IMR-90 (cell line): Measurements from ENCODE around the gene KCTD13. TPM values are rescaled to one million over a fixed set of nuclear protein-coding genes. Genes with fewer than 3 reads are reported as not detected.

Experiments used
- ATAC-seq: fragments of 200-7000 bp; cut with Tn5 transposase; 2 replicates; pipeline ENCODE4 v1.9.1; 2020; ENCODE audit warnings: low read depth, mild to moderate bottlenecking, moderate library complexity
- BruUV-seq: library from RNA; stranded (reverse); fragments of 400-500 nt; replicated peaks from 2 replicates; lab custom pipeline; 2021; lab: Mats Ljungman, UMichigan
- CTCF ChIA-PET: fragments of 300-600 bp; formaldehyde crosslinking; extraction: SDS; loops from one replicate; lab custom pipeline; 2021; ENCODE audit warnings: antibody characterized with exemption; lab: Yijun Ruan, JAX
- POLR2A ChIA-PET: fragments of 300-600 bp; sonication (Branson Sonifier 250); formaldehyde crosslinking; loops from one replicate; lab custom pipeline; 2022; ENCODE audit warnings: antibody characterized with exemption; ENCODE audit not compliant: unreplicated experiment; lab: Charles Lee
- DNase-seq: peaks from one replicate; pipeline ENCODE4 v3.0.0; 2013
- H2AFZ ChIP-seq: replicated peaks from 2 replicates; pipeline ENCODE3; 2013; ENCODE audit warnings: low read length, mild to moderate bottlenecking; ENCODE audit not compliant: poor library complexity
- H2AK5ac ChIP-seq: 2 replicates; pipeline ENCODE4 v1.6.1; 2013; ENCODE audit warnings: low read depth, low read length, inconsistent platforms
- H2AK9ac ChIP-seq: replicated peaks from 2 replicates; pipeline ENCODE3; 2013; ENCODE audit warnings: mild to moderate bottlenecking, low read depth, low read length, moderate library complexity; ENCODE audit not compliant: poor library complexity
- H2BK120ac ChIP-seq: 2 replicates; pipeline ENCODE4 v1.6.1; 2013; ENCODE audit warnings: low read depth, low read length, inconsistent platforms
- H2BK15ac ChIP-seq: 3 replicates; pipeline ENCODE4 v1.6.1; 2013; ENCODE audit warnings: low read depth, low read length, inconsistent platforms
- H2BK20ac ChIP-seq: 2 replicates; pipeline ENCODE4 v1.6.1; 2013; ENCODE audit warnings: low read depth, mild to moderate bottlenecking, inconsistent platforms, low read length, moderate library complexity
- H2BK5ac ChIP-seq: 2 replicates; pipeline ENCODE4 v1.6.1; 2013; ENCODE audit warnings: mild to moderate bottlenecking, low read depth, low read length, inconsistent platforms; ENCODE audit not compliant: poor library complexity, severe bottlenecking
- H3K14ac ChIP-seq: replicated peaks from 2 replicates; pipeline ENCODE4 v1.6.1; 2013; ENCODE audit warnings: low read depth, low read length, inconsistent platforms
- H3K18ac ChIP-seq: 2 replicates; pipeline ENCODE4 v1.6.1; 2013; ENCODE audit warnings: low read depth, low read length, control low read depth
- H3K23ac ChIP-seq: 2 replicates; pipeline ENCODE4 v1.6.1; 2013; ENCODE audit warnings: low read depth, low read length, inconsistent platforms
- H3K27ac ChIP-seq: 2 replicates; pipeline ENCODE4 v1.5.1; 2013; ENCODE audit warnings: mild to moderate bottlenecking, control low read depth, low read length; ENCODE audit not compliant: insufficient read depth
- H3K27me3 ChIP-seq: 2 replicates; pipeline ENCODE4 v1.6.1; 2013; ENCODE audit warnings: low read length; ENCODE audit not compliant: control insufficient read depth, insufficient read depth
- H3K36me3 ChIP-seq: 2 replicates; pipeline ENCODE4 v1.6.1; 2013; ENCODE audit warnings: low read length, mixed read lengths; ENCODE audit not compliant: control insufficient read depth, insufficient read depth
- H3K4ac ChIP-seq: 2 replicates; pipeline ENCODE4 v1.6.1; 2013; ENCODE audit warnings: low read depth, low read length, inconsistent platforms
- H3K4me1 ChIP-seq: 2 replicates; pipeline ENCODE4 v1.6.1; 2013; ENCODE audit warnings: low read length, mixed read lengths; ENCODE audit not compliant: control insufficient read depth, insufficient read depth
- H3K4me2 ChIP-seq: 2 replicates; pipeline ENCODE4 v1.6.1; 2013; ENCODE audit warnings: low read depth, mild to moderate bottlenecking, control low read depth, low read length, moderate library complexity
- H3K4me3 ChIP-seq: 2 replicates; pipeline ENCODE4 v1.5.1; 2013; ENCODE audit warnings: low read depth, mild to moderate bottlenecking, control low read depth, low read length, moderate library complexity; ENCODE audit not compliant: insufficient read depth
- H3K56ac ChIP-seq: 2 replicates; pipeline ENCODE4 v1.6.1; 2013; ENCODE audit warnings: low read length, inconsistent platforms; ENCODE audit not compliant: insufficient read depth; ENCODE audit errors: extremely low read depth
- H3K79me1 ChIP-seq, 2 experiments: 2 replicates each; pipeline ENCODE4 v1.6.1; 2013; ENCODE audit warnings: low read length in 2 of 2, inconsistent platforms in 1 of 2, low read depth in 1 of 2
- H3K9ac ChIP-seq: 2 replicates; pipeline ENCODE4 v1.6.1; 2013; ENCODE audit warnings: low read depth, low read length, control low read depth
- H3K9me1 ChIP-seq: 2 replicates; pipeline ENCODE4 v1.6.1; 2013; ENCODE audit warnings: low read length, inconsistent platforms; ENCODE audit not compliant: insufficient read depth
- H3K9me3 ChIP-seq: 2 replicates; pipeline ENCODE4 v1.6.1; 2013; ENCODE audit warnings: low read length; ENCODE audit not compliant: control insufficient read depth, insufficient read depth
- H4K20me1 ChIP-seq: 2 replicates; pipeline ENCODE4 v1.6.1; 2013; ENCODE audit warnings: low read length, inconsistent platforms; ENCODE audit not compliant: insufficient read depth
- H4K5ac ChIP-seq: 2 replicates; pipeline ENCODE4 v1.6.1; 2013; ENCODE audit warnings: mild to moderate bottlenecking, low read depth, low read length, control low read depth
- H4K8ac ChIP-seq, 2 experiments: 2 replicates each; pipeline ENCODE4 v1.6.1; 2013; ENCODE audit warnings: low read depth in 2 of 2, low read length in 2 of 2, control low read depth in 1 of 2, inconsistent platforms in 1 of 2
- H4K91ac ChIP-seq: 2 replicates; pipeline ENCODE4 v1.6.1; 2013; ENCODE audit warnings: low read depth, low read length, inconsistent platforms; ENCODE audit not compliant: insufficient read depth
- BHLHE40 ChIP-seq: fragments of 150-350 bp; IDR thresholded peaks from 2 replicates; pipeline ENCODE4 v1.6.1; 2016; ENCODE audit warnings: mild to moderate bottlenecking, low read depth, low read length
- CHD1 ChIP-seq: IDR thresholded peaks from 2 replicates; pipeline ENCODE4 v1.6.1; 2012; ENCODE audit warnings: low read depth, low read length, improper control_type of control experiment
- MXI1 ChIP-seq: IDR thresholded peaks from 2 replicates; pipeline ENCODE4 v1.6.1; 2012; ENCODE audit warnings: low read depth, mild to moderate bottlenecking, low read length, moderate library complexity, borderline replicate concordance
- RCOR1 ChIP-seq: IDR thresholded peaks from 2 replicates; pipeline ENCODE4 v1.6.1; 2012; ENCODE audit warnings: mild to moderate bottlenecking, low read length, improper control_type of control experiment; ENCODE audit not compliant: insufficient replicate concordance
- WGBS, 2 experiments: methylation state at CpG; one replicate each; pipeline versions ENCODE4 v1.1.5 to v1.1.7; 2013; ENCODE audit warnings: missing lambda C conversion rate in 2 of 2; ENCODE audit not compliant: insufficient read length in 1 of 2; ENCODE audit errors: extremely low coverage in 2 of 2; 5-methylcytosine and 5-hydroxymethylcytosine counted together
- dilution Hi-C: fragments of 300-500 bp; cut with HindIII; formaldehyde crosslinking; loops from one replicate; pipeline ENCODE4 v1.14.3; 2018; ENCODE audit warnings: low sequenced_read_pairs; ENCODE audit not compliant: unreplicated experiment
- in situ Hi-C: fragments of 300-500 bp; cut with MboI; formaldehyde crosslinking; loops from 3 replicates; pipeline ENCODE4 v1.14.3; 2019; ENCODE audit warnings: low sequenced_read_pairs, inconsistent platforms, mixed read lengths
- intact Hi-C: fragments of 100-400 bp; cut with micrococcal nuclease; formaldehyde crosslinking; loops from 2 replicates; pipeline ENCODE4 v1.10.0; 2022
- polyA plus RNA-seq, 3 experiments: library from polyadenylated mRNA; depleted of rRNA; stranded (reverse); fragments of >200 nt; gene quantifications; 2 replicates each; pipeline ENCODE4 v1.2.3, GENCODE V29; 2012; ENCODE audit warnings: low replicate concordance in 1 of 3
- total RNA-seq: library from RNA; depleted of rRNA; stranded (reverse); fragments of >200 nt; gene quantifications from 2 replicates; pipeline ENCODE4 v1.2.3, GENCODE V29; 2012

The KCTD13 gene
- total and polyA plus RNA-seq, 2 of the 4 experiments (the other 2 are of a cell fraction): 4.1 to 20.7 TPM

DNA sequence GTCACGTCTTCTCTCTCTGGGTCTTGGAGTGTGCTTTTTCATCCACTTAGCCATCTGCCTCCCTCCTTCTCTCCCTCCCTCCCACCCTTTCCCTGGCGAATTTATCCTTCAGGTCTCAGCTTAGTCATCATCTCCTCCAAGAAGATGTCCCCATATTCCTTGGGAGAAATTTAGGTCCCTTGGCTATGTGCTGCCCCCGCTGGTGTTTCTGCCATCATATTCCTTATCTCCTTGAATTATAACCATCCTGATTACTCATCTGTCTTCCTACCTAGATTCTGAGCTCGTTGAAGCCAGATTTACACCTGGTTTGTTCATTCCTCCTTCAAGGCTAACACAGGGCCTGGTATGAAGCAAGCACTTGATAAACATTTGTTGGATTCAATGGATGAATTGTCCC, 31.7 kb downstream of the KCTD13 start:
- H3K4me1 ChIP-seq: peaks cover 2% of the 10 kb centered on the region; the same call in 1 of the 2 replicates
- no peak overlapping the region for H2BK15ac ChIP-seq
- no peak overlapping the region for H4K91ac ChIP-seq
- no peak overlapping the region for H3K18ac ChIP-seq
- no peak for ATAC-seq
- POLR2A ChIA-PET: no interaction called here
- H3K14ac ChIP-seq: no peak overlapping the region
- in situ Hi-C loops (no loop called here), intact Hi-C loops (no loop called here), dilution Hi-C loops (no loop called here)
- H4K5ac ChIP-seq: no peak overlapping the region
- H3K23ac ChIP-seq: no peak overlapping the region
- no peak for DNase-seq
- BruUV-seq: no TSS peak
- peaks cover 5% of the 10 kb centered on the region; the same call in 1 of the 2 replicates for H3K27me3 ChIP-seq
- no peak overlapping the region for H3K27ac ChIP-seq
- H4K20me1 ChIP-seq: 0 out of 2 replicates have a peak, but pooled peaks cover 2% of the 10 kb centered on the region
- no peak overlapping the region for H3K56ac ChIP-seq
- no peak for TF ChIP-seq MXI1
- TF ChIP-seq BHLHE40: no peak
- TF ChIP-seq CHD1: no peak
- no peak for TF ChIP-seq RCOR1
- no peak overlapping the region for H4K8ac ChIP-seq
- no peak overlapping the region for H2BK20ac ChIP-seq
- H3K79me1 ChIP-seq: no peaks in the 10 kb centered on the region
- H3K9me1 ChIP-seq: no peaks in the 10 kb centered on the region; the same call in 1 of the 2 replicates
- H3K4me3 ChIP-seq: no peak overlapping the region
- CTCF ChIA-PET: no interaction called here
- H2AFZ ChIP-seq: no peak overlapping the region
- no peaks in the 10 kb centered on the region for H3K9me3 ChIP-seq
- no peak overlapping the region for H3K4ac ChIP-seq
- no peak overlapping the region for H3K9ac ChIP-seq
- no peak overlapping the region for H2BK120ac ChIP-seq
- H3K36me3 ChIP-seq: 0 out of 2 replicates have a peak, but pooled peaks cover 2% of the 10 kb centered on the region
- H3K4me2 ChIP-seq: no peak overlapping the region
- H2AK5ac ChIP-seq: no peak overlapping the region
- H2AK9ac ChIP-seq: no peak overlapping the region
- H2BK5ac ChIP-seq: no peak overlapping the region
- WGBS, 2 experiments: 75% methylated on average over 2 of the region's 4 CpGs; no CpG with 5 or more reads in 1 of the 2 experiments
